ENCODE data around the gene EPS8. TPM values are rescaled to one million over a fixed set of nuclear protein-coding genes. Genes with fewer than 3 reads are reported as not detected.

Gene EPS8
- total RNA-seq (2021): 224 and 232 TPM in 2 replicates
- Bru-seq, nascent RNA: percentile 98 among the genes with signal in this experiment
- percentile 97 among the genes with signal in this experiment for BruChase-seq, experiment 1, labeled RNA remaining after a 2-hour chase
- percentile 92 among the genes with signal in this experiment for BruChase-seq, experiment 2, labeled RNA remaining after a 6-hour chase
- long read RNA-seq, transcript EPS8-221 (21 exons, 3,873 nt): major isoform, 191 of 263 reads
- long read RNA-seq, transcript EPS8-222 (22 exons, 3,904 nt): minor isoform, 6 of 263 reads
- long read RNA-seq, transcript EPS8-207 (14 exons, 2,204 nt): minor isoform, 11 of 263 reads
- long read RNA-seq, partial matches to known transcripts: 23 of 263 reads
- long read RNA-seq, other reads (novel, unspliced or antisense): 31 of 263 reads

DNA sequence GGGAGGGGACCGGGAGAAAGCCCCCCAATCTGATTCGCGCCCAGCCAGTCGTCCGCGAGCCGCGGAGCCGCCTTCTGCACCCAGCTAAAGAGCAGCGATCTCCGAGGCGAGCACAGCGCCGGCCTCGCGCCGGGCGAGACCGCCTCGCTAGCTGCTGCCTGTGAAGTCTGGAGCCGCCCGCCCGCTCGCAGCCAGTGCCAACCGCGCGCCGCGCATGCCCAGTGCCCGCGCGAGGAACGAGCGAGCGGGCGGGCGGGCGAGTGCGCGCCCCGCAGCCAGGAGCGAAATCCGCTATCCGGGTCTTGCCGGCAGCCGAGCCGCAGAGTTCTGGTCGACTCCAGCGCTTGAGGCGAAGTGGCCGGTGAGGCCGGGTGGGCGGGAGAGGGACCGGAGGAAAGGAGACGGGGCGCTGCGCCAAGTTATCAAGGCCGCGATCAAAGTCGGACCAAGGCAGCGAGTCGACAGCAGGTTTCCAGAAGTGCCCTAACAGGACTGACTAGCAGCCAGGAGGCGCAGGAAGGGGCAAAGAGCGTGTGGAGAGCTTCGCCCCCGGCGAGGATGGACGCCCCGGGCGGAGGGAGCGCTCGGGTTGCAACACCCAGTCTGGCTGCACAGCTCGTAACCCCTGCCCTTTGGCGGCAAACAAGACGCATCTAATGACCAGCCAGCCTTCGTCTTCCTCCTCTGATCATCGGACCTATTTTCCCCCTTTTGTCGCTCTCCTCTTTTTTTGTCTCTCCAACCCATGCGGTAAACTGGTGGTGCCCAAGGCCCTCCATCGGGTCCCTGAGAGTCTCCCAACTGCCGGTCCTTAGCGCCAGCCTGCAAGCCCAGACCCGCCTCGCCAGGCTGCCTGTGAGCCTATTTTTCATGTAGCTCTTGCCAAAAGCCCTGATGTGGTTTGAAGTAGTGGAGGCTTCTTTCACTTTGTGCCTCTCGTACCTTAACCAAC lies at the start of gene EPS8:
Gene EPS8 (minus strand): TSS at position 169 of the 952 bp plus-strand sequence. CDS start 106,437 bp downstream, outside the sequence.
- Histone ChIP-seq H3K79me2 (ENCODE audit: low read depth) (peaks cover 43% of the 10 kb centered on the region), H3K4me2 (peak within 1 kb of the TSS; percentile 98), H3K36me3 (ENCODE audit: low read depth) (peaks cover 10% of the 10 kb centered on the region), H3K9me3 (ENCODE audit: insufficient read depth, low read depth) (no peaks in the 10 kb centered on the region), H3K27ac (peak within 1 kb of the TSS; percentile 79), H3K27me3 (ENCODE audit: insufficient read depth, low read depth) (no peaks in the 10 kb centered on the region), H3K9me2 (ENCODE audit: insufficient read depth) (no peaks in the 10 kb centered on the region), H4K20me1 (ENCODE audit: insufficient read depth) (peaks cover 6% of the 10 kb centered on the region; the same call in 1 of the 2 replicates), H3K4me3 (peak within 1 kb of the TSS; percentile 64), H2AFZ (peak within 1 kb of the TSS; percentile 90), H3K4me1 (replicated peaks; ENCODE audit: insufficient read depth) (peaks cover 37% of the 10 kb centered on the region), H3F3A (ENCODE audit: insufficient read depth, low read depth) (peaks cover 29% of the 10 kb centered on the region)
- intact Hi-C loops (cut with micrococcal nuclease; ENCODE audit: unreplicated experiment): loop anchor here (1.0 to 10.0 kb wide), 9 partner anchors 11 to 199 kb away; no protein-coding TSS in a partner anchor
- CTCF ChIA-PET: interaction anchor here (1.4 kb wide), 1 partner anchor 8 kb away, joined by 4 read pairs; no protein-coding TSS in a partner anchor
- DNase-seq: peak; percentile 90 to 100
- TF ChIP-seq, protein P1, sequence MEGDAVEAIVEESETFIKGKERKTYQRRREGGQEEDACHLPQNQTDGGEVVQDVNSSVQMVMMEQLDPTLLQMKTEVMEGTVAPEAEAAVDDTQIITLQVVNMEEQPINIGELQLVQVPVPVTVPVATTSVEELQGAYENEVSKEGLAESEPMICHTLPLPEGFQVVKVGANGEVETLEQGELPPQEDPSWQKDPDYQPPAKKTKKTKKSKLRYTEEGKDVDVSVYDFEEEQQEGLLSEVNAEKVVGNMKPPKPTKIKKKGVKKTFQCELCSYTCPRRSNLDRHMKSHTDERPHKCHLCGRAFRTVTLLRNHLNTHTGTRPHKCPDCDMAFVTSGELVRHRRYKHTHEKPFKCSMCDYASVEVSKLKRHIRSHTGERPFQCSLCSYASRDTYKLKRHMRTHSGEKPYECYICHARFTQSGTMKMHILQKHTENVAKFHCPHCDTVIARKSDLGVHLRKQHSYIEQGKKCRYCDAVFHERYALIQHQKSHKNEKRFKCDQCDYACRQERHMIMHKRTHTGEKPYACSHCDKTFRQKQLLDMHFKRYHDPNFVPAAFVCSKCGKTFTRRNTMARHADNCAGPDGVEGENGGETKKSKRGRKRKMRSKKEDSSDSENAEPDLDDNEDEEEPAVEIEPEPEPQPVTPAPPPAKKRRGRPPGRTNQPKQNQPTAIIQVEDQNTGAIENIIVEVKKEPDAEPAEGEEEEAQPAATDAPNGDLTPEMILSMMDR (conservative IDR thresholded peaks at IDR 0.05): no peak
- POLR2A ChIA-PET (ENCODE audit: unreplicated experiment): interaction anchor here (0.5 to 1.0 kb wide), 5 partner anchors 11 to 190 kb away, joined by 3 to 9 read pairs (median 3); no protein-coding TSS in a partner anchor
- TSS peak; percentile 68 for BruUV-seq (replicated peaks)

DNA sequence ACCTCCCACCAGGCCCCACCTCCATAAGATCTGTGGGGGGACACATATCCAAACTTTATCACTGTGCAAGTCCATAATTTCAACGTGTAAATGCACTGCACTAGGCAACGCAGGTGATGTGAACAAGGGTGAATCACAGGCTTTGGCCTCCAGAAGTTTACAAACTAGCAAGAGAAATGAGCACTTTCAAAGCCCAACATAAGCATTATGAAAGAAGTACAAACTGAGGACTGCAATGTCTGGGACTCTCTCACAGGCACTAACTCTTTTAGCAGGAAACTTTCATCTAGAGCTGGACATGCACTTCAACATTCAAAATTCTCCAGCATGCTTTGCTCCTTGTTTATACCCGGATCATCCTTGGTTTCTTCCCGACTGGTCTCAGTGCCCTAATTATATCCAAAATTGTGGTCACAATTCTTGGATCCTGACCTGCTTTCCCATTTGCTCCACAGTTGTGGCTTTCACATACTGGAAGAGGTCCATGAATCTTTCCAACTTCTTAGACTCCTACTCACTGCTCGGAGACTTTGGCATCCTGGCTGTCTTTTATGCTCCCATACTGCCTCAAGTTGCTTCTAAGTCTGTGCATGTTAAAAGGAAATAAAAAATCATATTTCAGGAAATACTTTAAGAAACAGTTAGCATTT lies 48.1 kb upstream of the EPS8 start:
- H3K36me3 ChIP-seq (ENCODE audit: low read depth): no peaks in the 10 kb centered on the region
- H3K4me1 ChIP-seq (replicated peaks; ENCODE audit: insufficient read depth): 0 out of 2 replicates have a peak, but pooled peaks cover 9% of the 10 kb centered on the region
- no peak for TF ChIP-seq EZH2 (IDR thresholded peaks at IDR 0.05; ENCODE audit: low read depth)
- TF ChIP-seq, protein P1 (conservative IDR thresholded peaks at IDR 0.05): no peak
- H3K9me2 ChIP-seq (ENCODE audit: insufficient read depth): no peaks in the 10 kb centered on the region
- no peaks in the 10 kb centered on the region for H3F3A ChIP-seq (ENCODE audit: insufficient read depth, low read depth)
- no peak overlapping the region for H3K27ac ChIP-seq
- intact Hi-C loops (cut with micrococcal nuclease; ENCODE audit: unreplicated experiment): no loop called here
- no peaks in the 10 kb centered on the region for H4K20me1 ChIP-seq (ENCODE audit: insufficient read depth)
- H3K4me2 ChIP-seq: no peak overlapping the region
- no TSS peak for BruUV-seq (replicated peaks)
- POLR2A ChIA-PET (ENCODE audit: unreplicated experiment): no interaction called here
- H3K79me2 ChIP-seq (ENCODE audit: low read depth): no peaks in the 10 kb centered on the region
- CTCF ChIA-PET: no interaction called here
- no peak for DNase-seq
- H3K4me3 ChIP-seq: no peak overlapping the region
- H2AFZ ChIP-seq: no peak overlapping the region
- no peaks in the 10 kb centered on the region for H3K27me3 ChIP-seq (ENCODE audit: insufficient read depth, low read depth)
- no peaks in the 10 kb centered on the region for H3K9me3 ChIP-seq (ENCODE audit: insufficient read depth, low read depth)

All from PC-9 (cell line).